GM06990 (cell line): ENCODE data around the gene GNG11.

Source experiments
- DNase-seq: peaks from one replicate; pipeline ENCODE4 v3.0.0-alpha.2; 2011; ENCODE audit not compliant: insufficient read length; ENCODE audit errors: extremely low read depth
- H3K27me3 ChIP-seq: replicated peaks from 2 replicates; pipeline ENCODE4 v1.6.0; 2011; ENCODE audit warnings: low read length; ENCODE audit not compliant: control insufficient read depth, insufficient read depth
- H3K36me3 ChIP-seq: 2 replicates; pipeline ENCODE4 v1.5.1; 2011; ENCODE audit warnings: low read length; ENCODE audit not compliant: control insufficient read depth, insufficient read depth
- H3K4me3 ChIP-seq: replicated peaks from 2 replicates; pipeline ENCODE4 v1.5.1; 2011; ENCODE audit warnings: low read depth, mild to moderate bottlenecking, control low read depth, low read length
- CTCF ChIP-seq: IDR thresholded peaks from 2 replicates; pipeline ENCODE4 v1.5.1; 2011; ENCODE audit warnings: low read length, control low read depth, mild to moderate bottlenecking, inconsistent platforms; ENCODE audit not compliant: insufficient read depth, poor library complexity, severe bottlenecking

GNG11 gene

GRCh38 chr7:93923942-93924341 is 2.4 kb downstream of the GNG11 start:
- no peaks in the 10 kb centered on the region for H3K27me3 ChIP-seq
- TF ChIP-seq CTCF: no peak
- no peak overlapping the region for H3K4me3 ChIP-seq
- no peaks in the 10 kb centered on the region for H3K36me3 ChIP-seq
- DNase-seq: no peak

GRCh38 chr7:93926800-93927199 is 5.3 kb downstream of the GNG11 start:
- H3K4me3 ChIP-seq: no peak overlapping the region
- no peak for TF ChIP-seq CTCF
- no peaks in the 10 kb centered on the region for H3K27me3 ChIP-seq
- no peaks in the 10 kb centered on the region for H3K36me3 ChIP-seq
- no peak for DNase-seq

GRCh38 chr7:93927585-93927984 is 6.0 kb downstream of the GNG11 start:
- Histone ChIP-seq H3K36me3 (no peaks in the 10 kb centered on the region), H3K27me3 (no peaks in the 10 kb centered on the region), H3K4me3 (no peak overlapping the region)
- no peak for DNase-seq
- no peak for TF ChIP-seq CTCF

- no peak for TF ChIP-seq CTCF
- no peak overlapping the region for H3K4me3 ChIP-seq
These were observed 10.1 kb downstream of the GNG11 start for GRCh38 chr7:93931655-93932054.

GRCh38 chr7:93933156-93933555 is 11.6 kb downstream of the GNG11 start:
- Histone ChIP-seq H3K27me3 (no peaks in the 10 kb centered on the region; the same call in 1 of the 2 replicates), H3K36me3 (no peaks in the 10 kb centered on the region), H3K4me3 (no peak overlapping the region)
- DNase-seq: no peak
- no peak for TF ChIP-seq CTCF

More at GRCh38 chr7:93931655-93932054, 10.1 kb downstream of the GNG11 start:
- Histone ChIP-seq H3K36me3 (no peaks in the 10 kb centered on the region), H3K27me3 (no peaks in the 10 kb centered on the region; the same call in 1 of the 2 replicates)
- DNase-seq: no peak

GRCh38 chr7:93935102-93935501 is 13.6 kb downstream of the GNG11 start:
- TF ChIP-seq CTCF: no peak
- no peaks in the 10 kb centered on the region; the same call in 1 of the 2 replicates for H3K27me3 ChIP-seq
- no peak for DNase-seq
- no peak overlapping the region for H3K4me3 ChIP-seq
- H3K36me3 ChIP-seq: no peaks in the 10 kb centered on the region
